HG03097 (cell line): ENCODE data around the gene GGT6.

ENCODE experiments used
- ATAC-seq: cut with Tn5 transposase; IDR thresholded peaks from one replicate; pipeline ENCODE4 v1.9.1; 2021; ENCODE audit not compliant: unreplicated experiment, low FRiP score

GGT6 gene

GRCh38 chr17:4530799-4531730, 29.3 kb downstream of the GGT6 start:
- ATAC-seq, result no peak

- ATAC-seq, result no peak
These were observed 30.7 kb downstream of the GGT6 start for GRCh38 chr17:4529533-4530152.

GRCh38 chr17:4527566-4528125, 32.7 kb downstream of the GGT6 start:
- ATAC-seq, result no peak

- no peak for ATAC-seq
These were observed 33.2 kb downstream of the GGT6 start for GRCh38 chr17:4527134-4527533.

- no peak for ATAC-seq
These were observed 34.5 kb downstream of the GGT6 start for GRCh38 chr17:4525691-4526397.

GRCh38 chr17:4523946-4524345, 36.4 kb downstream of the GGT6 start:
- ATAC-seq, result no peak

GRCh38 chr17:4522661-4523060, 37.7 kb downstream of the GGT6 start:
- no peak for ATAC-seq

GRCh38 chr17:4520894-4521600, 39.3 kb downstream of the GGT6 start:
- ATAC-seq, result no peak

- no peak for ATAC-seq
These were observed 40.1 kb downstream of the GGT6 start for GRCh38 chr17:4520060-4520893.

- no peak for ATAC-seq
These were observed 41.0 kb downstream of the GGT6 start for GRCh38 chr17:4519361-4519788.

- no peak for ATAC-seq
These were observed 41.5 kb downstream of the GGT6 start for GRCh38 chr17:4518901-4519300.

- no peak for ATAC-seq
These were observed 43.6 kb downstream of the GGT6 start for GRCh38 chr17:4516735-4517134.

- ATAC-seq, result no peak
These were observed 44.9 kb downstream of the GGT6 start for GRCh38 chr17:4515501-4515900.

- no peak for ATAC-seq
These were observed 45.6 kb downstream of the GGT6 start for GRCh38 chr17:4514779-4515178.

- ATAC-seq, result no peak
These were observed 46.2 kb downstream of the GGT6 start for GRCh38 chr17:4514206-4514605.

GRCh38 chr17:4513113-4514032, 47.0 kb downstream of the GGT6 start:
- ATAC-seq, result no peak

- ATAC-seq, result no peak
These were observed 47.9 kb downstream of the GGT6 start for GRCh38 chr17:4512156-4513112.
